ENCODE measurements around the gene TJP1. TPM values are rescaled to one million over a fixed set of nuclear protein-coding genes. Genes with fewer than 3 reads are reported as not detected.

TJP1 gene
- total RNA-seq, 4 donors from 2014 or later: 72.4 to 191 (median 136) TPM

- TF ChIP-seq, protein P1, sequence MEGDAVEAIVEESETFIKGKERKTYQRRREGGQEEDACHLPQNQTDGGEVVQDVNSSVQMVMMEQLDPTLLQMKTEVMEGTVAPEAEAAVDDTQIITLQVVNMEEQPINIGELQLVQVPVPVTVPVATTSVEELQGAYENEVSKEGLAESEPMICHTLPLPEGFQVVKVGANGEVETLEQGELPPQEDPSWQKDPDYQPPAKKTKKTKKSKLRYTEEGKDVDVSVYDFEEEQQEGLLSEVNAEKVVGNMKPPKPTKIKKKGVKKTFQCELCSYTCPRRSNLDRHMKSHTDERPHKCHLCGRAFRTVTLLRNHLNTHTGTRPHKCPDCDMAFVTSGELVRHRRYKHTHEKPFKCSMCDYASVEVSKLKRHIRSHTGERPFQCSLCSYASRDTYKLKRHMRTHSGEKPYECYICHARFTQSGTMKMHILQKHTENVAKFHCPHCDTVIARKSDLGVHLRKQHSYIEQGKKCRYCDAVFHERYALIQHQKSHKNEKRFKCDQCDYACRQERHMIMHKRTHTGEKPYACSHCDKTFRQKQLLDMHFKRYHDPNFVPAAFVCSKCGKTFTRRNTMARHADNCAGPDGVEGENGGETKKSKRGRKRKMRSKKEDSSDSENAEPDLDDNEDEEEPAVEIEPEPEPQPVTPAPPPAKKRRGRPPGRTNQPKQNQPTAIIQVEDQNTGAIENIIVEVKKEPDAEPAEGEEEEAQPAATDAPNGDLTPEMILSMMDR (IDR thresholded peaks at IDR 0.05): no peak
- no peak for TF ChIP-seq POLR2A (IDR thresholded peaks at IDR 0.05)
- H3K9me3 ChIP-seq: no peaks in the 10 kb centered on the region
- intact Hi-C loops (cut with DNase I; ENCODE audit: low total_unique reads): no loop called here
- DNase-seq: no peak
- no peaks in the 10 kb centered on the region for H3K36me3 ChIP-seq
- no peaks in the 10 kb centered on the region for H3K4me1 ChIP-seq
- no peak overlapping the region for H3K4me3 ChIP-seq
- no peaks in the 10 kb centered on the region for H3K27me3 ChIP-seq
- H3K27ac ChIP-seq: no peak overlapping the region
These were observed 17.8 kb upstream of the TJP1 start for GRCh38 chr15:29840054-29840453.

DNA sequence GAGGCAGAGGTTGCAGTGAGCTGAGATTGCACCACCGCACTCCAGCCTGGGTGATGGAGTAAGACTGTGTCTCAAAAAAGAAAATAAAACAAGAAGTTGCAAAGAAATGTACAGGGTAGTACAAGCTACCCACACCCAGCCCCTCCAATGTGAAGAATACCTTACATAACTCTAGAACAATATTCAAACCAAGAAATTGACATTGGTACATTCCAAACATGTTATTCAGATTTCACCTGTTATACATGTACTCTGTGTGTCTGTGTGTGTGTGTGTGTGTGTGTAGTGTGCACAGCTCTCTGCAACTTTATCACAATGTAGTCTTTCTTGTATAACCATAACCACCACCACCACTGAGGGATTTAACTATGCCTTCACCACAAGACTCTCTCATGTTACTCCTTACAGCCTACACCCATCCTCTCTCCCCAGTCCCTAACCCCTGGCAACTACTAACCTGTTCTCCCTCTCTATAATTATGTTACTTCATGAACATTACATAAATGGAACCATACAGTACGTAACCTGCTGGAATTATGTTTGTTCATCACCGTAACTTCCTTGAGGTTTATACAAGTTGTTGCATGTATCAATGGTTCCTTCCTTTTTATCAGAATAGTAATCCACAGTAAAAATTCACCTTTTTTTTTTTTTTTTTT lies 16.2 kb upstream of the TJP1 start:
- Histone ChIP-seq H3K9me3 (no peaks in the 10 kb centered on the region), H3K4me1 (no peaks in the 10 kb centered on the region), H3K27me3 (no peaks in the 10 kb centered on the region), H3K4me3 (no peak overlapping the region), H3K27ac (no peak overlapping the region), H3K36me3 (no peaks in the 10 kb centered on the region)
- no peak for DNase-seq
- no peak for TF ChIP-seq POLR2A (IDR thresholded peaks at IDR 0.05)
- TF ChIP-seq, protein P1 (IDR thresholded peaks at IDR 0.05): no peak
- intact Hi-C loops (cut with DNase I; ENCODE audit: low total_unique reads): no loop called here

- Histone ChIP-seq H3K4me1 (no peaks in the 10 kb centered on the region), H3K36me3 (no peaks in the 10 kb centered on the region), H3K9me3 (no peaks in the 10 kb centered on the region), H3K27me3 (no peaks in the 10 kb centered on the region), H3K27ac (peak overlapping the region; percentile 4 to 39), H3K4me3 (no peak overlapping the region)
- intact Hi-C loops (cut with DNase I; ENCODE audit: low total_unique reads): no loop called here
- no peak for DNase-seq
- TF ChIP-seq POLR2A (IDR thresholded peaks at IDR 0.05): no peak
- TF ChIP-seq, protein P1 (IDR thresholded peaks at IDR 0.05): no peak
These were observed 13.0 kb upstream of the TJP1 start for GRCh38 chr15:29835301-29835700.

- intact Hi-C loops (cut with DNase I; ENCODE audit: low total_unique reads): no loop called here
These were observed 10.4 kb upstream of the TJP1 start for GRCh38 chr15:29832709-29833108.

More at GRCh38 chr15:29832709-29833108, 10.4 kb upstream of the TJP1 start:
- TF ChIP-seq, protein P1 (IDR thresholded peaks at IDR 0.05): no peak
- TF ChIP-seq POLR2A (IDR thresholded peaks at IDR 0.05): no peak
- Histone ChIP-seq H3K4me1 (no peaks in the 10 kb centered on the region), H3K9me3 (no peaks in the 10 kb centered on the region), H3K4me3 (no peak overlapping the region), H3K27ac (no peak overlapping the region), H3K36me3 (no peaks in the 10 kb centered on the region), H3K27me3 (no peaks in the 10 kb centered on the region)
- DNase-seq: no peak
